NT2/D1 (cell line): ENCODE results near the gene RNASE8.

Source experiments
- SUZ12 ChIP-seq: IDR thresholded peaks from 2 replicates; pipeline ENCODE4 v1.6.1; 2011; ENCODE audit not compliant: insufficient read length, insufficient read depth; ENCODE audit errors: extremely low read depth
- YY1 ChIP-seq: IDR thresholded peaks from 2 replicates; pipeline ENCODE4 v1.6.1; 2011; ENCODE audit not compliant: insufficient read length, insufficient read depth
- ZNF274 ChIP-seq: IDR thresholded peaks from 2 replicates; pipeline ENCODE4 v1.6.1; 2011; ENCODE audit warnings: mild to moderate bottlenecking, low read depth, low read length

DNA sequence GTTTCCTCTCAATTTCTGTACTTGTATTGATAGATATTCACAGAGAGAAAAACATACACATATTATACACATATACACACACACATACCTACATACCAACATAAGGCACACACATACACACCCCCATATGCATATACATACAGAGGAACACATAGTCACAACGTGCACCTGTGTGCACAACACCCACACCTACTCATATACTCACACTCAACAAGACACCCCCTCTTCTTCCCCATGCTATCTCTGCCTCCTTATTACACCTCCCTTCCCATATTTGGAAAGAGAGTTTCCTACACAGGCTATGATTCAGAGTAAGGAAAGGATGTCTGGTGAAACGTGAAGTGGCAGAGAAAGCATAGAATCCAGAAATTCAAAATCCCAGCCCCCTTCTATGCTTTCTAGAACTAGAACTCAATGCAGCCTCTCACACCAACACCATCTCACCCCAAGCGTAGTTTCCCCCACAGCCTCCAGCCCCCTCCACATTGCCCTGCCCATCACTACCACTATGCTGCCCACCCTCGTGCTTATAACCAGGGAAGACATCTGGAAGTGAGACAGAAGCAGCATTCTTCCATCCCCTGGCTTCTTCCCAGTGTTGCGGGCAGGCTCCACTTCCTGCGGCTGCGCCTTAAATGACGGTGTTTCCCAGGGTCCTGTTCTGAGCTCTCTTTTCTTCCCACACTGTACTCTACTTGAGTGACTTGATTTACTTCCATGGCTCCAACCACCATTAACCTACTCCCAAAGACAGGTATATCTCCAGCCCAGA, 2.4 kb downstream of the RNASE8 start:
- TF ChIP-seq YY1 (no peak), ZNF274 (no peak), SUZ12 (no peak)
